Adrenal gland (tissue), 5 donors: ENCODE measurements around the gene CFAP251.

ENCODE experiments used
- CTCF ChIP-seq, 6 experiments: fragments of 450-650 bp in 4 of 6; fragments of 200-600 bp in 2 of 6; sonication (generic) in 1 of 6; IDR thresholded peaks; 1 replicate in 5 of 6; 2 replicates in 1 of 6; pipeline versions ENCODE4 v1.5.1 to v1.8.0; 2016 to 2021; ENCODE audit warnings: antibody characterized with exemption in 6 of 6, mild to moderate bottlenecking in 2 of 6, moderate library complexity in 1 of 6
- POLR2A ChIP-seq, 2 donors: fragments of 450-650 bp; IDR thresholded peaks; one replicate each; pipeline ENCODE4 v1.6.1; 2017; ENCODE audit warnings: antibody characterized with exemption in 2 of 2, mild to moderate bottlenecking in 2 of 2, moderate library complexity in 1 of 2
- donor health status: DM: no; HTN: no; CAD: no.

GRCh38 chr12:121888478-121889273 lies 29.7 kb upstream of the CFAP251 start, which contains the start of gene PSMD9:
- TF ChIP-seq CTCF (IDR thresholded peaks at IDR 0.05) (peak; percentile 46 to 72 (median 60)), POLR2A (IDR thresholded peaks at IDR 0.05) (peak; percentile 77 to 89)
